H9 (cell line): ENCODE measurements around the gene XDH. TPM values are rescaled to one million over a fixed set of nuclear protein-coding genes. Genes with fewer than 3 reads are reported as not detected.

ENCODE experiments used
- DNase-seq: peaks from one replicate; pipeline ENCODE4 v3.0.0-alpha.2; 2017
- H2AFZ ChIP-seq: one replicate; pipeline ENCODE4 v1.6.1; 2013; ENCODE audit warnings: mild to moderate bottlenecking, low read length, control low read depth, moderate library complexity
- H2AK5ac ChIP-seq: 2 replicates; pipeline ENCODE4 v1.6.1; 2013; ENCODE audit warnings: low read length, control low read depth, mixed read lengths; ENCODE audit not compliant: insufficient read length
- H2BK120ac ChIP-seq: one replicate; pipeline ENCODE4 v1.6.1; 2013; ENCODE audit warnings: low read depth, mild to moderate bottlenecking, low read length, control low read depth, inconsistent platforms; ENCODE audit not compliant: poor library complexity, severe bottlenecking
- H2BK12ac ChIP-seq: 2 replicates; pipeline ENCODE4 v1.6.1; 2013; ENCODE audit warnings: low read length, control low read depth, mixed read lengths, low read depth; ENCODE audit not compliant: insufficient read length
- H2BK15ac ChIP-seq: 2 replicates; pipeline ENCODE4 v1.6.1; 2013; ENCODE audit warnings: low read depth, low read length, control low read depth
- H2BK20ac ChIP-seq: one replicate; pipeline ENCODE4 v1.6.1; 2013; ENCODE audit warnings: low read depth, mild to moderate bottlenecking, low read length, control low read depth, inconsistent platforms; ENCODE audit not compliant: poor library complexity, severe bottlenecking
- H2BK5ac ChIP-seq: 2 replicates; pipeline ENCODE4 v1.6.1; 2013; ENCODE audit warnings: low read length, control low read depth, mixed read lengths; ENCODE audit not compliant: insufficient read length
- H3K14ac ChIP-seq: 2 replicates; pipeline ENCODE4 v1.6.1; 2013; ENCODE audit warnings: low read length, control low read depth; ENCODE audit not compliant: insufficient read depth
- H3K18ac ChIP-seq: 2 replicates; pipeline ENCODE4 v1.6.1; 2013; ENCODE audit warnings: low read depth, mild to moderate bottlenecking, mixed read lengths, low read length, control low read depth; ENCODE audit not compliant: insufficient read length
- H3K23ac ChIP-seq: 2 replicates; pipeline ENCODE4 v1.6.1; 2013; ENCODE audit warnings: low read length, control low read depth, mixed read lengths, low read depth; ENCODE audit not compliant: insufficient read length
- H3K23me2 ChIP-seq: 2 replicates; pipeline ENCODE4 v1.6.1; 2013; ENCODE audit warnings: low read depth, mild to moderate bottlenecking, mixed read lengths, low read length, control low read depth; ENCODE audit not compliant: insufficient read length, poor library complexity, severe bottlenecking
- H3K27ac ChIP-seq: 2 replicates; pipeline ENCODE4 v1.5.1; 2013; ENCODE audit warnings: low read length, control low read depth, mixed read lengths, low read depth; ENCODE audit not compliant: insufficient read length
- H3K27me3 ChIP-seq: 2 replicates; pipeline ENCODE4 v1.6.1; 2013; ENCODE audit warnings: low read length, control low read depth, inconsistent platforms; ENCODE audit not compliant: insufficient read depth
- H3K4ac ChIP-seq: 2 replicates; pipeline ENCODE4 v1.6.1; 2013; ENCODE audit warnings: low read depth, mild to moderate bottlenecking, control low read depth, inconsistent platforms, low read length, moderate library complexity
- H3K4me1 ChIP-seq: 2 replicates; pipeline ENCODE4 v1.6.1; 2013; ENCODE audit warnings: low read length, control low read depth, inconsistent platforms; ENCODE audit not compliant: insufficient read depth
- H3K4me2 ChIP-seq: 2 replicates; pipeline ENCODE4 v1.6.1; 2013; ENCODE audit warnings: low read length, control low read depth, mixed read lengths; ENCODE audit not compliant: insufficient read length, insufficient read depth
- H3K56ac ChIP-seq: 2 replicates; pipeline ENCODE4 v1.6.1; 2013; ENCODE audit warnings: low read depth, mild to moderate bottlenecking, mixed read lengths, low read length, control low read depth; ENCODE audit not compliant: insufficient read length
- H3K79me1 ChIP-seq: 2 replicates; pipeline ENCODE4 v1.6.1; 2013; ENCODE audit warnings: low read depth, mild to moderate bottlenecking, moderate library complexity, low read length, control low read depth, inconsistent platforms; ENCODE audit not compliant: insufficient read depth, poor library complexity, severe bottlenecking
- H3K79me2 ChIP-seq: 2 replicates; pipeline ENCODE4 v1.6.1; 2013; ENCODE audit warnings: low read length, control low read depth, inconsistent platforms; ENCODE audit not compliant: insufficient read depth
- H3K9ac ChIP-seq: 2 replicates; pipeline ENCODE4 v1.6.1; 2013; ENCODE audit warnings: low read length, control low read depth, mixed read lengths; ENCODE audit not compliant: insufficient read length; ENCODE audit errors: extremely low read depth
- H3K9me3 ChIP-seq: one replicate; pipeline ENCODE4 v1.6.1; 2013; ENCODE audit warnings: low read depth, low read length, inconsistent platforms; ENCODE audit not compliant: control insufficient read depth
- H3T11ph ChIP-seq: one replicate; pipeline ENCODE4 v1.6.1; 2013; ENCODE audit warnings: mild to moderate bottlenecking, low read length, control low read depth, inconsistent platforms
- H4K20me1 ChIP-seq: one replicate; pipeline ENCODE4 v1.6.1; 2013; ENCODE audit not compliant: control insufficient read depth, insufficient read length, insufficient read depth
- H4K5ac ChIP-seq: 2 replicates; pipeline ENCODE4 v1.6.1; 2013; ENCODE audit warnings: low read depth, mild to moderate bottlenecking, mixed read lengths, low read length, control low read depth; ENCODE audit not compliant: insufficient read length
- H4K8ac ChIP-seq: replicated peaks from 2 replicates; pipeline ENCODE4 v1.6.1; 2013; ENCODE audit warnings: low read length, control low read depth, mixed read lengths, low read depth; ENCODE audit not compliant: insufficient read length
- H4K91ac ChIP-seq: 2 replicates; pipeline ENCODE4 v1.6.1; 2013; ENCODE audit warnings: low read depth, mild to moderate bottlenecking, moderate library complexity, mixed read lengths, low read length, control low read depth; ENCODE audit not compliant: insufficient read length
- H3K27ac Mint-ChIP-seq, 3 experiments: 2 replicates in 2 of 3; 3 replicates in 1 of 3; pipeline ENCODE4 v1.8.0; 2020 to 2021; ENCODE audit warnings: mixed read lengths in 3 of 3, mild to moderate bottlenecking in 1 of 3, moderate library complexity in 1 of 3
- H3K27me3 Mint-ChIP-seq: 2 replicates; pipeline ENCODE4 v1.8.0; 2021; ENCODE audit warnings: low read depth, mild to moderate bottlenecking, moderate library complexity, mixed read lengths
- H3K36me3 Mint-ChIP-seq, 3 experiments: 2 replicates in 2 of 3; 3 replicates in 1 of 3; pipeline ENCODE4 v1.8.0; 2020 to 2021; ENCODE audit warnings: low read depth in 3 of 3, mixed read lengths in 3 of 3; ENCODE audit not compliant: insufficient read depth in 1 of 3
- H3K4me1 Mint-ChIP-seq, 2 experiments: 2 replicates each; pipeline ENCODE4 v1.8.0; 2020; ENCODE audit warnings: mixed read lengths in 2 of 2
- H3K4me3 Mint-ChIP-seq, 2 experiments: 2 replicates in 1 of 2; 3 replicates in 1 of 2; pipeline ENCODE4 v1.8.0; 2020 to 2021; ENCODE audit warnings: mild to moderate bottlenecking in 2 of 2, mixed read lengths in 2 of 2, moderate library complexity in 1 of 2
- H3K9me3 Mint-ChIP-seq, 2 experiments: 2 replicates in 1 of 2; 3 replicates in 1 of 2; pipeline ENCODE4 v1.8.0; 2020; ENCODE audit warnings: mild to moderate bottlenecking in 2 of 2, mixed read lengths in 2 of 2, moderate library complexity in 1 of 2
- CTCF ChIP-seq: fragments of 200-600 bp; sonication (generic); conservative IDR thresholded peaks from 3 replicates; pipeline ENCODE4 v1.8.0; 2021; ENCODE audit warnings: antibody characterized with exemption, mild to moderate bottlenecking
- WGBS: extraction: QIAGEN DNeasy Blood & Tissue Kit; methylation state at CpG from one replicate; pipeline ENCODE4 v1.1.7; 2013; ENCODE audit warnings: missing lambda C conversion rate, low lambda C conversion rate, mixed read lengths; ENCODE audit not compliant: insufficient read length; ENCODE audit errors: extremely low coverage; 5-methylcytosine and 5-hydroxymethylcytosine counted together
- total RNA-seq: library from RNA; stranded (reverse); gene quantifications from 2 replicates; pipeline ENCODE4 v1.2.1, GENCODE V29; 2021

The XDH gene
- total RNA-seq, 1 experiment from 2014 or later: 1.4 TPM

DNA sequence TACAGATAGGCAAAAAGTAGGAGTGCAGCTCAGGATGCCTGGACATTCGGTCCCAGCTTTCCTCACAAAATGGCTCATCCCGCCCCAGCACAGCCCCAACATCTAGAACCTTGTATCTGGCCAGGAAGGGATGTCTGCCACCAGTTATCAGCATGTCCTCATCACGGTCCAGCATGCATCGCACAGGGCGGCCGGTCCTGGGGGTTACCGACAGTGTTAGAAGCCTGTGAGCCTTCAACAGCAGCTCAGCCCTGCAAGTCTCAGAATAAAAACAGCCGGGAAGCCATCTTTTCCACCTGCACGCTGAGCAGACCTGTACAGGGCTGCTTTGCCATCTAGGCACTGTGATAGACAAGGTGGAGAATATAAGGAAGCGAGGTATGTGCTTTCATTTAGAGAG lies 49.2 kb downstream of the XDH start:
- Histone ChIP-seq H2BK5ac (no peak overlapping the region), H3K4ac (no peak overlapping the region), H3K27me3 (no peaks in the 10 kb centered on the region), H3K23ac (no peak overlapping the region), H3K9ac (no peak overlapping the region), H2AK5ac (no peak overlapping the region), H2BK12ac (no peak overlapping the region), H3K18ac (no peak overlapping the region), H3K27ac (no peak overlapping the region), H3K9me3 (no peaks in the 10 kb centered on the region), H4K8ac (no peak overlapping the region), H3K79me1 (no peaks in the 10 kb centered on the region), H3K4me2 (no peak overlapping the region), H4K91ac (no peak overlapping the region), H2AFZ (no peak overlapping the region), H2BK15ac (no peak overlapping the region), H3K23me2 (no peaks in the 10 kb centered on the region), H2BK20ac (no peak overlapping the region), H3K56ac (no peak overlapping the region), H2BK120ac (no peak overlapping the region), H3K79me2 (no peaks in the 10 kb centered on the region), H3T11ph (no peak overlapping the region), H3K14ac (no peak overlapping the region), H4K20me1 (no peaks in the 10 kb centered on the region), H3K4me1 (no peaks in the 10 kb centered on the region), H4K5ac (no peak overlapping the region)
- no CpG with 5 or more reads among the region's 10 CpGs for WGBS
- H3K36me3 Mint-ChIP-seq: peaks cover 0 to 3% (median 0%) of the 10 kb centered on the region in 3 experiments; a peak in 3 of 7 replicates
- DNase-seq: no peak
- H3K27ac Mint-ChIP-seq: no peak overlapping the region
- no peaks in the 10 kb centered on the region for H3K4me1 Mint-ChIP-seq
- no peaks in the 10 kb centered on the region for H3K27me3 Mint-ChIP-seq
- H3K4me3 Mint-ChIP-seq: no peak overlapping the region
- no peak for TF ChIP-seq CTCF
- H3K9me3 Mint-ChIP-seq: no peaks in the 10 kb centered on the region
